ENCODE measurements around the gene WDR74.
"Not testable (repeated sequence)": the region's sequence is repeated elsewhere in the genome, so short reads cannot be mapped to it uniquely, and the experiment has no call there.

Gene WDR74

GRCh38 chr11:62840721-62841360 is 1.5 kb upstream of the WDR74 start:
- peak; percentile 86 for DNase-seq

- no peak for DNase-seq
Observed at GRCh38 chr11:62835336-62835735, 4.1 kb downstream of the WDR74 start.

GRCh38 chr11:62832336-62833234 is 6.8 kb downstream of the WDR74 start, which contains the start of gene TEX54:
TSS of gene TEX54 (minus strand) at chr11:62832841.
- DNase-seq: no peak

DNA sequence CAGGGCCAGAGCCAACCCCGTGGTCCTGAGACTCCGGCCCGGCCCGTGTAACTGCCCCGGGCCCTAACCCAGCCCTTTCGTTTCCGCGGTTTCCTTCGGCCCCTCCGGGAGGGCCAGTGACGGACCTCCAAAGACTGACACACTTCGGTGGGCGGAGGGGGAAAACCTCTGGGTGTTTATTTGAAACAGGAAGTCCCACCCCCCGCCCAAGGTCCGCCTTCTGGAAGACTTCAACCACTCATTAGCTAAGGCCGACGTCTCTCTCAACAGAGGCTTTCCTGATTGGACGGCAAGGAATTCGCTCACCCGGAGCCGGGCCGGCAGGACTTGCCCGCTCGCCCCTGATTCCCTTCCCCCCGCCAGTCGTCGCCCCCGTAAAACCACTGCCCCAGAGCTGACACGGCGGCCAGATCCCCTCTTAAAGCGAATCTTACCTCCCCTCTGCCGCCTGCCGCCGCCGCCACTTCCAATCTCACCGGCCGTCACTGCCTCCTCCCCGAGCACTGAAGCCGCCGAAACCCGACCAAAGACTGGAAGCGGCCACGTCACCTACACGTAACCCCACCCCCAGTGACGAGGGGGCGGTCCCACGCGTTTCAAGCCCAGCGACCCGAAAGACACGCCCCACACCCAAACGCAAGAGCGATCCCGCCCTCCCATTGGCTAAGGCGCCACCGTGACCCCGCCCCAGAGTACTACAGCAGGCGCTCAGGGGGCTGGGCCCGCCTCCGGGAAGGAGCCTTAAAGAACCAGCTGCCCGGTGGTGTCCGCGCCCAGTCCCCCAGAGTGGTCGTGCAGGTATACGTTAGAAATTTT is 7.7 kb downstream of the WDR74 start, which contains the start of gene STX5:
Gene STX5 (minus strand): TSS at position 532 of the 816 bp plus-strand sequence. CDS start 808 bp downstream, outside the sequence.
- peak; percentile 99 for DNase-seq

DNA sequence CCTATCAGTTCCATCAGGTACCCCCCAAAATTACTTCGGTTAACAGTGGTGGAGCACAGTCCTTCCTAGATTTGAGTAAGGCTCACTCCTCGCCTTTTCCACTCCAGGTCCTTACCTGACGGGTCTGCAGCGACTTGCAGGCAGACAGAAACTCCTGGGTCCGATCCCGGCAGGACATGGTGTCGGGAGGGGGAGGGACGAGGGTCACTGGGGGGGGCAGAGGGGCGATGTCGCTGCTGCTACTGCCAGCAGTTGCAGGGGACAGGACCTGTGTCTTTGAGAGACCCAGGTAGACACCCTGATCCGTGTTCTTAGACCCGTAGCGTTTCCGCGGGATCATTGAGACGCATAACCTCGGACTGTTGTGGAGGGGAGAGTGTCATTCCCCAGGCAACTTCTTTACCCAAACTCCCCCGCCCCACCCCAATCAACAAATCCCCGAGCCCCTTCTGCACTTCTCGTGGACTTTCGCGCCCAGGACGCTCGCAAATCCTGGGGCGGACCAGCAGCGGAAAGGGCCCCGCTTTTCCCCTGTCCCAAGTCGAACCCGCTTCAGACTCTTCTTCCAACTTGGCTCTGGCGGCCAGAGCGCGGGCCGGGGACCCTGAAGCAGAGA is 8.4 kb downstream of the WDR74 start:
- DNase-seq: no peak

DNA sequence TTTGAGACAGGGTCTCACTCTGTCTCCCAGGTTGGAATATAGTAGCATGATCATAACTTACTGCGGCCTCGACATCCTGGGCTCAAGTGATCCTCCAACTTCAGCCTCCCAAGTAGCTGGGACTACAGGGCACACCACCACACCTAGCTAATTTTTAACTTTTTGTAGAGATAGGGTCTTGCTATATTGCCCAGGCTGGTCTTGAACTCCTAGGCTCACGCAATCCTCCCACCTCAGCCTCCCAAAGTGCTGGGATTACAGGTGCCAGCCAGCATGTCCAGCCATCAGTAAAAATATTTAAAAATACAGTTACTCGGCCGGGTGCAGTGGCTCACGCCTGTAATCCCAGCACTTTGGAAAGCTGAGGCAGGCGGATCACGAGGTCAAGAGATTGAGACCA is 11.3 kb downstream of the WDR74 start:
- DNase-seq: not testable (repeated sequence)

DNA sequence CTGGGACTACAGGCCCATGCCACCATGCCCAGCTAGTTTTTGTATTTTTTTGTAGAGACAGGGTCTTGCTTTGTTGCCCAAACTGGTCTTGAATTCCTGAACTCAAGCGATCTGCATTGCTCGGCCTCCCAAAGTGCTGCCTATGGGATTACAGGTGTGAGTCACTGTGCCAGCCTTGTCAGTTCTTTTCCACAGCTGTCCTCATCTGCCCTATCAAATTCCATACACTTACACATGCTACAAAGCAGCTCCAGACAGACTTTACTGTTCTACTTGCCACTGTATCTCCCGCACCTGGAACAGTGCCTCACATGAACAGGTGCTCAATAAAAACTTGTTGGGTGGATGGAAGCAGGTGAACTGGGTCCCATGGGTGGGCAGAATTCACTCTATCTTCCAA is 15.7 kb downstream of the WDR74 start:
- DNase-seq: no peak

DNA sequence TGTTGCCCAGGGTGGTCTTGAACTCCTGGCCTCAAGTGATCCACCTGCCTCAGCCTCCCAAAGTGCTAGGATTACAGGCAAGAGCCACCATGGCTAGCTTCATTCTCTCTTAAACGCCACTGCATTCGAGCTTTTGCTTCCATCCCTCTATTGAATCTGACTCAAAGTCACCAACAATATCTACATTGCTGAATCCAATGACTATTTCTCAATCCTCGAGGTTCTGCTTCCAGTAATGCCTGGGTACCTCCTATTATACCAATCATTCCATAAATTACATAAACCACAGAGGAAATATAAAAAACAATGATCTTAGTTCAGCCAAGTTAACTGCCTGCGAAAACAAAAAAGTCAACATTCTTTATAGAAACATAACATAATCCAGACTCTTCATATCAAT is 22.3 kb downstream of the WDR74 start:
- no peak for DNase-seq

GRCh38 chr11:62816557-62816956 is 22.8 kb downstream of the WDR74 start:
- DNase-seq: no peak

DNA sequence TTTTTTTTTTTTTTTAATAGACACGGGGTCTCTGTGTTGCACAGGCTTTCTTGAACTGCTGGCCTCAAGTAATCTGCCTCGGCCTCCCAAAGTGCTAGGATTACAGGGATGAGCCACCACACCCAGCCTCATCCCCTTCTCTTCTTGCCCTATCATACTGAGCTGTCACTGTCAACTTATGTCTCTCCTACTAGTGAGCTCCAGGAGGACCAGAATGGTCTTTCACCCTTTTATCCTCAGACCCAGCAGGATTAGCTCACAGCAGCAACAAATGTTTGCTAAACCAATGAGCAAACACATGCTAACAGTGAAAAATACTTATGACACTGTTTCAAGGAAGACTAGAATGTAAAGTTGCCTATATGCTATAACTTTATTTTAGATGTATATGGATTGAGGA is 27.7 kb downstream of the WDR74 start:
- no peak for DNase-seq

- DNase-seq: no peak
Observed at GRCh38 chr11:62810748-62811147, 28.6 kb downstream of the WDR74 start.

DNA sequence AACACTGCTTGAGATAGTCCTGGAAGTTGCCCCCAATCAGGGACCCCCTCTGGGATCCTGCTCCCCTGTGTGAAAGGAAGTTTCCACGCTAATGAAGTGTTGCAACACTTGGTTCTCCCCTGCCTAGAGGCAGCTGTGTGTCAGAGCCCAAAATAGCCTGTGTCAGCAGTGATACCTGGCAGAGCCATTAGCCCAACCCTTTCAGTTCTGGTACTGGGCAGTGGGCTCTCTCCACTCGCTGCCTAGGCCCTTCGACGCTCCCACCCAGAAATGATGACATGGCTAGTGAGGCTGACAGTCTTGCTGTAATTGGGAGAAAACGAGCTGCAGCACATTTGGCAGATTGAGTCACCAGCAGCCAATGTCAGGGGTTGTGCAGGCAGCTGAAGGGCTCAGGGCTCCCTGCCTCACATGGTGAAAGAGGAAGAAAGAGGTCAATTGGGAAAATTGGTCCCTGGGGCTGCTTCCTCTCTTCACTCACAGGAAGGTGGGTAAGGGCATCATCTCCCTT is 32.7 kb downstream of the WDR74 start:
- DNase-seq: peak; percentile 40

DNA sequence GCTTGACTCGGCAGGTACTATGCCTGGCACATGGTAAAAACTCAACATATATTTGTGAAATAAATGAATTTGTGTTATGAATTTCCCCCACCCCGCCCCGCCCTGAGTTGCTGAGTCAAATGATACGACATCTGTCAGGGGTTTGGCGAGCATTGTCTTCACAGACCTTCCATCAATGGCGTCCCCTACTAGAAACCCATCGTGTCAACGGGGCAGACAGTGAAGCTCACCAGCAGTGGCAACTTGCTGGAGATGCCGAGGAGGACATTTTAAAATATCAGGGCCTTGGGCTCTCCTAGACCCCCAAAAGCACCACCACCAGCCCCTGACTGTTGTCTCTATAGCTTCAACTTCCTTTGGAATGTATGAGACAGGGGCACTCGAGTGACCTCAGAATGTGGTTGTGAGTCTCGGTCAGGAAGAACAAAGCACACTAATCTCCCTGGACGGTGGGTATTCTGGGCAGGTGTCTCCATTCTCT is 33.4 kb downstream of the WDR74 start:
- DNase-seq: peak; percentile 34

- peak; percentile 92 for DNase-seq
Observed at GRCh38 chr11:62805076-62805892, 34.1 kb downstream of the WDR74 start, which contains the start of gene NXF1. TSS of gene NXF1 (minus strand) at chr11:62805440. CDS start at chr11:62805356, 84 bp downstream.

DNA sequence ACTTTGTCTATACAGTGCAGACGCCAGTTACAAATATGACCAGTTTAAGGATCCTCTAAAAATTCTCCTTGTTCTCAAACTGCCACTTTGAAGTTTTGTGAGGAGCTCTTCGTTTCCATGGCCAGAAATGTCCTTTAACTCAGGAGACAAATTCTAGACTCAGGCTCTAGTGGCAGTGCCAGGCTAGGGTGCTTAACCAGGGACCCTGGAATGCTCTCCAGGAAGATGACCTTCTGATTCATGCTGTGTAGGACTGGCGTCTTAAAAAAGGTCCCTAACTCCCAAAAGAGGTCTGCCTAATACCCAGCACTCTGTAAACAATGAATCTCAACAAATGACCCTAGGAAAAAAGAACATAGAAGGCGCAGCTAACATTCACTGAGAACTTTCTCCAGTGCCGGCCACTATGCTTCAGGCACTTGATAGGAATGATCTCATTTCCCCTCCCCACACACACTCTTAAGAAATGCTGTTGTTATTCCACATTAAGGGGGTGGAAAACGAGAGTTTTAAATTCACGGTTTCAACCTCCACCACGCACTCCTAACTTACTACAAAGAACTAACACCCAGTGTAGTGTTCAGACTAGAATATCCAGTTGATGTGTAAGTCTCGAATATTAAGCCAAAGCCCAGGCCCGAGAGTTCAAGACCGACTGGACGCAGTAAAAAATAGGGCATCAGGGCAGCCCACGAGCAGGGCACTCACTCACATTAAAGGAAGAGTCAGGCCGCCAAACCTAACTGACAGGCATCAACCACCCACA is 34.9 kb downstream of the WDR74 start:
- DNase-seq: no peak

GRCh38 chr11:62801071-62801470 is 38.3 kb downstream of the WDR74 start:
- no peak for DNase-seq

DNA sequence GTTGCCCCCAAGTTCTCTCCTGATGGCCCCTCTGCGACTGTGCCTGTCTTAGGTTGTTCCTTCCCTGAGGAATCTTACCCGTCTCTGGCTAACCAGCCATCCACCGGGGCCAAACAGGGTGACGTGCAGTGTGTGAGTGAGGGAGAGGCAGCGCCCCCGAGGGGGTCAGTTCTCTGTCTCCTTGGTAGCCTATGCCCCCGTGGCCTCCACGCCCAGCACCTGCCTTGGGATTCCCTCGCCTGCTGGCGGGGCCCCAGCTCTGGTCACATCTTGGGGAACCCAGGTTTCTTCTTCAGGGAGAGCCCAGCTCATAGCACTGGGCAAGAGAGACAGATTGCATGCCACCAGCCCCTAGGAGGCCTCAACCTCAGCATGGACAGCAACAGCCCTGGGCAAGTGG is 39.9 kb downstream of the WDR74 start:
- DNase-seq: no peak

GRCh38 chr11:62796281-62796680 is 43.1 kb downstream of the WDR74 start:
- DNase-seq: no peak

GRCh38 chr11:62794201-62794775 is 45.1 kb downstream of the WDR74 start:
- no peak for DNase-seq

- DNase-seq: no peak
Observed at GRCh38 chr11:62792202-62792575, 47.2 kb downstream of the WDR74 start.
